AG08395 (cell line): ENCODE results near the gene CRYZL1.

Experiments used
- DNase-seq: peaks from one replicate; pipeline ENCODE4 v3.0.0; 2012; ENCODE audit warnings: mixed read lengths, low spot score

The CRYZL1 gene

DNA sequence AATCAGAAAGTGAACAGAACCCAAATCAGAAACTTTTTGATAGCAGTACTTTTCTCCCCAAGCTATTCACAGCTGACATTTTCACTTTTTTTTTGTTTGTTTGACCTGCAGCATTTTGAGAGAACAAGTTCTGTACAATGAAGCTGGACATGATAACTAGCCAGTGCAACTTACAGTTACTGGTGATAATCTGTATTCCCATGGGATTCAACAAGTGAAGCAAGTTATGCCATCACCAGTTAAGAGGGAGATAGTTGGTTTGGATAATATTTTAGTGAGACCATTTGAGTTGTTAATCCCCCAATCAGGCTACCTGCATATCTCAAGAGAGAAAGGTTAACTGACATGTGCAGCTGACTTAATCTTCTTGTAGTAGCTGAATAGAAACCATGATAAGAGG is 80.6 kb downstream of the CRYZL1 start:
- DNase-seq = no peak

DNA sequence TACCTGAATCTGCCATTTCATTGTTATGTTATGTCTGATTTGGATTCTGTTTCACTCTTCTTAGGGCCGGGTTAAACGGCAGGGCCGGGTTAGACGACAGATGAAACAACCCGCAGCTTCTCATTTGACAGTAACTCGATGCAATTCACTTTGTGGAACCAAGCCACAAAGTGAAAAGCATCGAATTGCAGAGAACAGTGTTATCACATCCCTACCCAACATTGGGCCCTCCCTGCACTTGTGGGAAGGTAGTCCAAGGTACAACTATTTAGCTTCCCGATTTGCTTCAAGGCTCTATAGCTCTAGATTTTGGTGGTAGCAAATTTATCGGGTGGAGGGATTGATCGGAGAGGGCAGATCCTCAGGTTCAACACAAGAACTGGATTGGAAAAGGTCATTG is 81.7 kb downstream of the CRYZL1 start:
- DNase-seq = no peak

DNA sequence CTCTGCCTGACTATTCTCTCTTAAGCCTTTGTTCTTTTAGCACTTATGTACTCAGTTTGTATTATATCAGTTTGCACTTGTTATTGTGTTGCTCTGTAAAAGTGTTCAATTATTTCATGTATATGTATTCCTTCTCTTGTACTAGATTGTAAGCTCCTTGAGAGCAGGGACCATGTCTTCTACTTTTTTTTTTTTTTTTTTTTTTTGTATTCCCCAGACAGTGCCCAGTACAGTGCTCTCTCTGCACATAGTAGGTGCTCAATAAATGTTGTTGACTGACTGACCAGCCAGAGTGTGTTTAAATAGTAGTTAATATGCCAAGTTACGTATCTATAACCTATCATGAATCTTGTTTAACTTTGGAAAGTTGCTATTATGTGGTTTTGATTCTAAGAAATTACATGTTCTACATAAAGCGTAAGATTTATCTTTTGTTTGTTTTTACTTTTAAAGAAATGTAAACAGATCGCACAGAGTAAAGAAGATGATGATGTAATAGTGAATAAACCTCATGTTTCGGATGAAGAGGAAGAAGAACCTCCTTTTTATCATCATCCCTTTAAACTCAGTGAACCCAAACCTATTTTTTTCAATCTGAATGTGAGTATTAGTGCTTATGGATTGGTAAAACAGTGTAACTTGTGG is 82.6 kb downstream of the CRYZL1 start:
- DNase-seq = no peak

DNA sequence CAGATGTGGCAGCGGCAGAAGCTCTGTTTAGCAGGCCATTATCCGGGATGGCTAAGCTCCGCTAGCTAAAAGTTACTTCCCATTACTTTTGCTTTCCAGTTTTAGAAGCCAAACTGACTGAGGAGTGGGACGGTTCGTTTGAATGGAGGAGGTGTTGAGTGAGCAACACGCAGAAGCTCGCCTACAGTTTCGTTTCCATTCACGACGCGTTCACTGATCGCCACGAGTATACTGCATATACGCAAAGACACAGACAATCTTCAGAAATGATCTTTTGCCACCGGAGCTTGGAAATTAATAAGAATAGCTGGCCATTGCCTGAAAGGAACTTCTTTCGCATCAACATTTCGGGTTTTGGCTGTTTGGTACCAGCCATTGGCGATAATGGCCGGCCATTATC is 84.1 kb downstream of the CRYZL1 start:
- DNase-seq = no peak

DNA sequence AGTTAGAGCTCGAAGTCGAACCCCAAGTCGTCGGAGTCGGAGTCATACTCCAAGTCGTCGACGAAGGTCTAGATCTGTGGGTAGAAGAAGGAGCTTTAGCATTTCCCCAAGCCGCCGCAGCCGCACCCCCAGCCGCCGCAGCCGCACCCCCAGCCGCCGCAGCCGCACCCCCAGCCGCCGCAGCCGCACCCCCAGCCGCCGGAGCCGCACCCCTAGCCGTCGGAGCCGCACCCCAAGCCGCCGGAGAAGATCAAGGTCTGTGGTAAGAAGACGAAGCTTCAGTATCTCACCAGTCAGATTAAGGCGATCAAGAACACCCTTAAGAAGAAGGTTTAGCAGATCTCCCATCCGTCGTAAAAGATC is 86.6 kb downstream of the CRYZL1 start:
- DNase-seq = no peak

DNA sequence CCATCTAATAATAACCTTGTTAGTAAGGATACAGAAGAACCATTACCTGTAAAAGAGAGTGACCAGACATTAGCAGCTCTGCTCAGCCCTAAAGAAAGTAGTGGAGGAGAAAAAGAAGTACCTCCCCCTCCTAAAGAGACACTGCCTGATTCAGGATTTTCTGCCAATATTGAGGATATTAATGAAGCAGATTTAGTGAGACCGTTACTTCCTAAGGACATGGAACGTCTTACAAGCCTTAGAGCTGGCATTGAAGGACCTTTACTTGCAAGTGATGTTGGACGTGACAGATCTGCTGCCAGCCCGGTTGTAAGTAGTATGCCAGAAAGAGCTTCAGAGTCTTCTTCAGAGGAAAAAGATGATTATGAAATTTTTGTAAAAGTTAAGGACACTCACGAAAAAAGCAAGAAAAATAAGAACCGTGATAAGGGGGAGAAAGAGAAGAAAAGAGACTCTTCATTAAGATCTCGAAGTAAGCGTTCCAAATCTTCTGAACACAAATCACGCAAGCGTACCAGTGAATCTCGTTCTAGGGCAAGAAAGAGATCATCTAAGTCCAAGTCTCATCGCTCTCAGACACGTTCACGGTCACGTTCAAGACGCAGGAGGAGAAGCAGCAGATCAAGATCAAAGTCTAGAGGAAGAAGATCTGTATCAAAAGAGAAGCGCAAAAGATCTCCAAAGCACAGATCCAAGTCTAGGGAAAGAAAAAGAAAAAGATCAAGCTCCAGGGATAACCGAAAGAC is 87.1 kb downstream of the CRYZL1 start:
- no peak for DNase-seq

DNA sequence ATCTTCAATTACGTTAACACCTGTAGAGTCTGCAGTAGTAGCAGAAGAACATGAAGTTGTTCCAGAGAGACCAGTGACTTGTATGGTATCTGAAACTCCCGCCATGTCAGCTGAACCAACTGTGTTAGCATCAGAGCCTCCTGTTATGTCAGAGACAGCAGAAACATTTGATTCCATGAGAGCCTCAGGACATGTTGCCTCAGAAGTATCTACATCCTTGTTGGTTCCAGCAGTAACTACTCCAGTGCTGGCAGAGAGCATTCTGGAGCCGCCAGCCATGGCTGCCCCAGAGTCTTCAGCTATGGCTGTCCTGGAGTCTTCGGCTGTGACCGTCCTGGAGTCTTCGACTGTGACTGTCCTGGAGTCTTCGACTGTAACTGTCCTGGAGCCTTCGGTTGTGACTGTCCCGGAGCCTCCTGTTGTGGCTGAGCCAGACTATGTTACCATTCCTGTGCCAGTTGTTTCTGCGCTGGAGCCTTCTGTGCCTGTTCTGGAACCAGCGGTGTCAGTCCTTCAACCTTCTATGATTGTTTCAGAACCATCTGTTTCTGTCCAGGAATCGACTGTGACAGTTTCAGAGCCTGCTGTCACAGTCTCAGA is 88.4 kb downstream of the CRYZL1 start:
- no peak for DNase-seq

DNA sequence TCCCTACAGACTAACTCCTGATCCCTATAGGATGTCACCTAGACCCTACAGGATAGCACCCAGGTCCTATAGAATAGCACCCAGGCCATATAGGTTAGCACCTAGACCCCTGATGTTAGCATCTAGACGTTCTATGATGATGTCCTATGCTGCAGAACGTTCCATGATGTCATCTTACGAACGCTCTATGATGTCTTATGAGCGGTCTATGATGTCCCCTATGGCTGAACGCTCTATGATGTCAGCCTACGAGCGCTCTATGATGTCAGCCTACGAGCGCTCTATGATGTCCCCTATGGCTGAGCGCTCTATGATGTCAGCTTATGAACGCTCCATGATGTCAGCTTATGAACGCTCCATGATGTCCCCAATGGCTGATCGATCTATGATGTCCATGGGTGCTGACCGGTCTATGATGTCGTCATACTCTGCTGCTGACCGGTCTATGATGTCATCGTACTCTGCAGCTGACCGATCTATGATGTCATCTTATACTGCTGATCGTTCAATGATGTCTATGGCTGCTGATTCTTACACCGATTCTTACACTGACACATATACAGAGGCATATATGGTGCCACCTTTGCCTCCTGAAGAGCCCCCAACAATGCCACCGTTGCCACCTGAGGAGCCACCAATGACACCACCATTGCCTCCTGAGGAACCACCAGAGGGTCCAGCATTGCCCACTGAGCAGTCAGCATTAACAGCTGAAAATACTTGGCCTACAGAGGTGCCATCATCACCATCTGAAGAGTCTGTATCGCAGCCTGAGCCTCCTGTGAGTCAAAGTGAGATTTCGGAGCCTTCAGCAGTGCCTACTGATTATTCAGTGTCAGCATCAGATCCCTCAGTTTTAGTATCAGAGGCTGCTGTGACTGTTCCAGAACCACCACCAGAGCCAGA is 89.2 kb downstream of the CRYZL1 start:
- DNase-seq = no peak

DNA sequence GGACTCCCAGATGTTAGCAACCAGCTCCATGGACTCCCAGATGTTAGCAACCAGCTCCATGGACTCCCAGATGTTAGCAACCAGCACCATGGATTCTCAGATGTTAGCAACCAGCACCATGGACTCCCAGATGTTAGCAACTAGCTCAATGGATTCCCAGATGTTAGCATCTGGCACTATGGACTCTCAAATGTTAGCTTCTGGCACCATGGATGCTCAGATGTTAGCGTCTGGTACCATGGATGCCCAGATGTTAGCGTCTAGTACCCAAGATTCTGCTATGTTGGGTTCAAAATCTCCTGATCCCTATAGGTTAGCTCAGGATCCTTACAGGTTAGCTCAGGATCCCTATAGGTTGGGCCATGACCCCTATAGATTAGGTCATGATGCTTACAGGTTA is 89.9 kb downstream of the CRYZL1 start:
- DNase-seq = no peak

DNA sequence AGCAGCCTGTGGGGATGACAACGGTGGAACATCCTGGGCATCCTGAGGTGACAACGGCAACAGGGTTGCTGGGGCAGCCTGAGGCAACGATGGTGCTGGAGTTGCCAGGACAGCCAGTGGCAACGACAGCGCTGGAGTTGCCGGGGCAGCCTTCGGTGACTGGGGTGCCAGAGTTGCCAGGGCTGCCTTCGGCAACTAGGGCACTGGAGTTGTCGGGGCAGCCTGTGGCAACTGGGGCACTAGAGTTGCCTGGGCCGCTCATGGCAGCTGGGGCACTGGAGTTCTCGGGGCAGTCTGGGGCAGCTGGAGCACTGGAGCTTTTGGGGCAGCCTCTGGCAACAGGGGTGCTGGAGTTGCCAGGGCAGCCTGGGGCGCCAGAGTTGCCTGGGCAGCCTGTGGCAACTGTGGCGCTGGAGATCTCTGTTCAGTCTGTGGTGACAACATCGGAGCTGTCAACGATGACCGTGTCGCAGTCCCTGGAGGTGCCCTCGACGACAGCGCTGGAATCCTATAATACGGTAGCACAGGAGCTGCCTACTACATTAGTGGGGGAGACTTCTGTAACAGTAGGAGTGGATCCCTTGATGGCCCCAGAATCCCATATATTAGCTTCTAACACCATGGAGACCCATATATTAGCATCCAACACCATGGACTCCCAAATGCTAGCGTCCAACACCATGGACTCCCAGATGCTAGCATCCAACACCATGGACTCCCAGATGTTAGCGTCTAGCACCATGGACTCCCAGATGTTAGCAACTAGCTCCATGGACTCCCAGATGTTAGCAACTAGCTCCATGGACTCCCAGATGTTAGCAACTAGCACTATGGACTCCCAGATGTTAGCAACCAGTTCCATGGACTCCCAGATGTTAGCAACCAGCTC is 90.5 kb downstream of the CRYZL1 start:
- DNase-seq = no peak

DNA sequence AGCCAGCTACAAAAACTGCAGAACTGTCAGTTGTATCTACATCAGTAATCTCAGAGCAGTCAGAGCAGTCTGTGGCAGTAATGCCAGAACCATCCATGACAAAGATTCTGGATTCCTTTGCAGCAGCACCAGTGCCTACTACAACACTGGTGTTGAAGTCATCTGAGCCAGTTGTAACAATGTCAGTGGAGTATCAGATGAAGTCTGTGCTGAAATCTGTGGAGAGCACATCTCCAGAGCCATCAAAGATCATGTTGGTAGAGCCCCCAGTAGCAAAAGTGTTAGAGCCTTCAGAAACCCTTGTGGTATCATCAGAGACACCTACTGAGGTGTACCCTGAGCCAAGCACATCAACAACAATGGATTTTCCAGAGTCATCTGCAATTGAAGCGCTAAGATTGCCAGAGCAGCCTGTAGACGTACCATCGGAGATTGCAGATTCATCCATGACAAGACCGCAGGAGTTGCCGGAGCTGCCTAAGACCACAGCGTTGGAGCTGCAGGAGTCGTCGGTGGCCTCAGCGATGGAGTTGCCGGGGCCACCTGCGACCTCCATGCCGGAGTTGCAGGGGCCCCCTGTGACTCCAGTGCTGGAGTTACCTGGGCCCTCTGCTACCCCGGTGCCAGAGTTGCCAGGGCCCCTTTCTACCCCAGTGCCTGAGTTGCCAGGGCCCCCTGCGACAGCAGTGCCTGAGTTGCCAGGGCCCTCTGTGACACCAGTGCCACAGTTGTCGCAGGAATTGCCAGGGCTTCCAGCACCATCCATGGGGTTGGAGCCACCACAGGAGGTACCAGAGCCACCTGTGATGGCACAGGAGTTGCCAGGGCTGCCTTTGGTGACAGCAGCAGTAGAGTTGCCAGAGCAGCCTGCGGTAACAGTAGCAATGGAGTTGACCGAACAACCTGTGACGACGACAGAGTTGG is 91.4 kb downstream of the CRYZL1 start:
- DNase-seq = no peak

DNA sequence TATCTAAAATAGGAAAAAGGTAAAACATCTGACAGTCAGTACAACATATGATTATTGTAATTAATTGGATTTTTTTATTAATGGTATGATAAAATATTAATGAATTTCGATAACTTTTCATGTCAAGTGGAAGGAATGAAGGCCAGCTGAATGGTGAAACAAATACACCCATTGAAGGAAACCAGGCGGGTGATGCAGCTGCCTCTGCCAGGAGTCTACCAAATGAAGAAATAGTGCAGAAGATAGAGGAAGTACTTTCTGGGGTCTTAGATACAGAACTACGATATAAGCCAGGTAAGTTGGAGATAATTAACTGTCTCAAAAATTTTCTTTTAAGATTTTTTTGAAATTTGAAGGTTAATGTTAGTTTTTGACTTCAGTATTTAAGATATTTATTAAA is 95.5 kb downstream of the CRYZL1 start:
- DNase-seq = no peak

DNA sequence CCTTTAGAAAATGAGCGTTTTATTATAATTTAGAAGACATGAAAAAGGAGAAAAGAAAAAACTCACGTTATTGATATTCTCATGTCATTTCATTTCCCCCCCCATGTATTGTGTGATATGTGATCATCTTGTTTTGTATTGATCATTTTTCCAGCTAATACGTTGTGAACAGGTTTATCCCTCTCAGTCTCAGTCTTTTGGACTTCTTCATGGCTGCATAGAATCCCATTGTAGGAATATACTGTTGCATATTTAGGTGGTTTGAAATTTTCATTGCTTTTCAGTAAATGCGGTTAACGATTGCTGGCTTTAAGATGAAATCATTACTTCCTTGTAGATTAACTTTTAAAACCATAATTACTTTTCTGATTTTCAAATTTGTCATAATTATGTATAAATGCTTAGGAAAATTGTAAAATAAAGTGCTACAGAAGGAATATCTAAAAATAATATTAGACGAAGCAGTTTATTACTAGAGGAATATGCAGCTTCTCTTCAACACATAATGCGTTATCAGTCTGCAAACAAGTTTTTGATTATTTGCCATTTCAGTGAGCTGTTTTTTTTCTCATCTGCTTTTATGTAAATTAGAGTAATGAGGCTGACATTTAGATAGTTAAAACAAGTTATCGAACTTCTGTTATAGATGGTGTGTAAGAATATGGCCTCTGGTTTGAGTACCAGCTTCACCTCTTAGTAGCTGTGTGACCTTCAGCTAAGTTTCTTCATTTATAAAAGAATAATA is 96.9 kb downstream of the CRYZL1 start:
- DNase-seq = no peak

DNA sequence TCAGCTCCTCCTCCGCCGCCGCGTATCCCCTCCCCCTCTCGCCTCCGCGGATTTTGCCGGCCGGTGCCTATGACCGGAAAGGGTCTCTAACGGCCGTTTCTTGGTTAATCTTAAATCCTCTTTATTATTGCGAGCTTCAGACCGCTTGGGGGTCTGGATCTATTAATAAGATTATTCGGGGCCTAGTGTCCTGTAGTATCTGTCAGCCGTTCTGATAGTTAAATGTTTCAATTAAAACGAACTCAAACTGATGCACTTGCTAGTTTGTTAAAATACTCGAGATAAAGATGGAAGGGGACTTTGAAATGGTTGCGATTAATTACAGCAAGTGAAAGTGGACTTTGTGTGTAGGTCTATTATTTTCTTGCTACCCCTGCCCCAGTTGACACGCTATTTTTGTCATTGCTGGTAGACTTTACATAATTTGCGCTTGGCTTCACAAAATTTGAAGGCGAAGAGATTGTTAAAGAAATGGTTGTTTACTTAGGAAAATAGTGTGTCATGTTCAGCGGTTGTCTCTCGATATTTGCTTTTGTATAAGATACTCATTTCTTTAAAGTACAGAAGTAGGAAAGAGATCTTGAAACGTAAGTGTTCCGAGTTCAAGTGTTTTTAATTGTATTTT is 97.9 kb downstream of the CRYZL1 start:
- peak; percentile 40 for DNase-seq

DNA sequence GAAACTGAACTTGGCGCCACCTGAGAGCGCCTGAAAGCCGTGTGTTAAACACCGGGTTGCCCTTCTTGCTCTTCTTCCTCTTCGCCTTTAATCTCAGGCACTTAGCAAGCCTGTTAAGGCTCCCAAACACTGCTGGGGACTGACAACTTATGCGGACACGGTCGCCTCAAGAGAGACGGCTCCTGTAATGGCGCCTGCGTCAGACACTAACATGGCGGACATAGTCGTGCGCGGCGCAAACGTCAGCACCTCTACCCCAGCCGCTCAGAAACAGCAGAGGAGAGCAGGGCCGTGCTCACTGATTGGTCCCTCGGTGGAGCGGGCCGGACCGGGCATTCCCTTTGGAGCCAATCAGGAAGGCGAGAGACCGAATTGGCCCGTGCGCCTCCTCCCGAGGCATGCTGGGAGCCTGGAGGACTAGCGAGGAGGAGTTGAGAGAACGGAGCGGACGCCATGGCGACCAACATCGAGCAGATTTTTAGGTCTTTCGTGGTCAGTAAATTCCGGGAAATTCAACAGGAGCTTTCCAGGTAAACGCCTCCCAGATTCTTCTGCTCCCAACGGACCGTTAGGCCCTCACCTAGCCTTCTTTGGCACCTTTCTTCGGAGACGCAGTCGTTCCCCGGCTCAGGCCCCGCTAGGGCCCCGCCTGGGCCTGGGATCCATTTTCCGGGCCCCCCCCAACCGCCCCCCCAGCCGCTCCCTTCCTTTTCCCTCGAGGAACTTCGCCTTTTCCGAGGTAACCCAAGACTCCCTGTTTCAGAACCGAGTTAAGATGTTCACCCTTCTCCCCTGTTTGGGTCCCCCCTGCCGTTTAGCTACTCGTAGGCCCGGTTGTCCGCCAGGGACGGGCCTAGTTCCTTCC is 98.7 kb downstream of the CRYZL1 start, which contains the start of gene SON:
TSS of gene SON (plus strand) at position 399 of the 865 bp plus-strand sequence. CDS start at position 454, 55 bp downstream.
- DNase-seq = peak; percentile 98

DNA sequence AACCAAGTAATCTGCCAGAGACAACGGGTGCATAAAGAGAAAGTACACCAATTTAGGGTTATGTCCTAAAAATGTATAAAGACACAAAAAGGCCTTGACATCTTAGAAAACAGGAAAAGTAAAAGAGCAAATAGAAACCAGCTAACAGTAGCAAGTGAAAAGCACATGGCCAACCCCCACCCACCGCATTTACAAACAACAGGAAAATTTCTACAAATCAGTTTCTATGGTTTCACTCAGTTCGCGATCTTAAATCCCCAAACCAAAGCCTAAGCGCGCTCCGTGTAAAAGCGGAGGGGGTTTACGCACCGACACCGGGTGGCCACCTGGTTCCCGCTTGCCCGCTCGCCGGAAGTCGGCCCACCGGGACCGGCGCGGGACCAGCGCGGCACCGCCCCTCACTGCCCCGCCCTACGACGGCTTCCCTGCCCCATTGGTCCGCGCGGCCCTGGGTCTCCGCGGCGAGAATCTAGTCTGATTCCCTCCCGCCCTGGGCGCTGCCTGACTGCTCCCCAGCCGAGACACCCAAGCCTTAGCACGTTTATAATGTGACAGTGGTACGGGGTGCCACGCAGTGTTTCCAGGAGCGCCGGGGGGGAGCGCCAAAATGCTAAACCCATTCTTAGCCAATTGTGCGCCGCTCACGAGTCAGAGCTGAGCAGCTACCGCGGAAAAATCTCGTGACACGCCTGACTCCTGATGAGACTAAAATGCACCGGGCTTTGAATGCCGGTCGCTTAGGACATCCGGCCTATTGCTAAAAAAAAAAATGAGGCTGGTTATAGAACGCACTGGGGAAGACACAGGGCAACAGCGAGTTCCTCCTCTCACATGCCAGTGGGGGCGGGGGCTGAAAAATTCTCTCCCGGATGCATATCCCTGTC is 99.5 kb downstream of the CRYZL1 start, which contains the start of gene GART:
TSS of gene GART (minus strand) at position 362 of the 884 bp plus-strand sequence. CDS start 2,802 bp downstream, outside the sequence.
- DNase-seq = peak; percentile 84
